ENCODE data around the gene TMC7.
A peak's percentile ranks its signal among the peaks of the same experiment; 100 is the strongest.

TMC7 gene

GRCh38 chr16:19092653-19093410 lies 109.1 kb downstream of the TMC7 start:
- DNase-seq, result no peak

- no peak for DNase-seq
Measured at GRCh38 chr16:19093631-19094541, 110.2 kb downstream of the TMC7 start.

- DNase-seq, result peak; percentile 23
Measured at GRCh38 chr16:19094542-19095365, 111.0 kb downstream of the TMC7 start.

GRCh38 chr16:19095654-19096053 lies 111.9 kb downstream of the TMC7 start:
- DNase-seq, result no peak

- no peak for DNase-seq
Measured at GRCh38 chr16:19098173-19098572, 114.4 kb downstream of the TMC7 start.

GRCh38 chr16:19102187-19102872 lies 118.6 kb downstream of the TMC7 start:
- no peak for DNase-seq

- no peak for DNase-seq
Measured at GRCh38 chr16:19104607-19105006, 120.9 kb downstream of the TMC7 start.

- DNase-seq, result no peak
Measured at GRCh38 chr16:19105131-19105530, 121.4 kb downstream of the TMC7 start.

- DNase-seq, result no peak
Measured at GRCh38 chr16:19105891-19106624, 122.3 kb downstream of the TMC7 start.

GRCh38 chr16:19106625-19107020 lies 122.9 kb downstream of the TMC7 start:
- no peak for DNase-seq

- DNase-seq, result no peak
Measured at GRCh38 chr16:19108409-19109287, 124.9 kb downstream of the TMC7 start.

GRCh38 chr16:19109288-19109664 lies 125.5 kb downstream of the TMC7 start:
- DNase-seq, result no peak

GRCh38 chr16:19110537-19111360 lies 127.0 kb downstream of the TMC7 start:
- DNase-seq, result no peak

- DNase-seq, result no peak
Measured at GRCh38 chr16:19112099-19112407, 128.3 kb downstream of the TMC7 start.
